Stimulated activated CD8-positive, alpha-beta memory T cell treated with anti-CD3 and anti-CD28 coated beads, Interleukin-4, amount 100 ng/mL, for 4 hours (primary cell): ENCODE results near the gene AGRN.
"Not testable (repeated sequence)": the region's sequence is repeated elsewhere in the genome, so short reads cannot be mapped to it uniquely, and the experiment has no call there.

Experiments
- DNase-seq, 2 donors: peaks; one replicate each; pipeline ENCODE4 v3.0.0-alpha.2; 2020; ENCODE audit warnings: low read depth in 2 of 2, low spot score in 1 of 2

Gene AGRN

GRCh38 chr1:1000357-1001056, 19.4 kb upstream of the AGRN start:
- DNase-seq = peak; percentile 47 to 55

- no peak for DNase-seq
Observed at GRCh38 chr1:1001057-1001783, 18.7 kb upstream of the AGRN start.

GRCh38 chr1:1003618-1004419, 16.1 kb upstream of the AGRN start:
- no peak for DNase-seq

GRCh38 chr1:1004420-1004779, 15.5 kb upstream of the AGRN start:
- no peak for DNase-seq

GRCh38 chr1:1004780-1005697, 14.9 kb upstream of the AGRN start:
- no peak for DNase-seq

GRCh38 chr1:1005774-1006304, 14.1 kb upstream of the AGRN start:
- no peak for DNase-seq

GRCh38 chr1:1006305-1007159, 13.4 kb upstream of the AGRN start:
- DNase-seq = no peak

GRCh38 chr1:1010131-1010530, 9.8 kb upstream of the AGRN start:
- not testable (repeated sequence) for DNase-seq

- no peak for DNase-seq
Observed at GRCh38 chr1:1011396-1011949, 8.4 kb upstream of the AGRN start.

GRCh38 chr1:1012736-1013104, 7.2 kb upstream of the AGRN start:
- not testable (repeated sequence) for DNase-seq

GRCh38 chr1:1013105-1013921, 6.6 kb upstream of the AGRN start, which contains the start of gene ISG15:
Gene ISG15, plus strand, starts transcription at chr1:1013497. Its CDS starts 77 bp downstream, at chr1:1013574.
- DNase-seq = peak; percentile 76 to 78

GRCh38 chr1:1013922-1014648, 5.8 kb upstream of the AGRN start:
- DNase-seq = no peak

- DNase-seq = no peak
Observed at GRCh38 chr1:1014799-1015681, 4.9 kb upstream of the AGRN start.

GRCh38 chr1:1017397-1018320, 2.3 kb upstream of the AGRN start:
- not testable (repeated sequence) for DNase-seq

- DNase-seq = not testable (repeated sequence)
Observed at GRCh38 chr1:1018321-1018685, 1.6 kb upstream of the AGRN start.
